Neutrophil (primary cell): ENCODE results near the gene OR52E5.

Experiments used
- H3K27ac ChIP-seq: fragments of 200-600 bp; sonication (generic); 2 replicates; pipeline ENCODE4 v1.5.1; 2016; ENCODE audit warnings: mild to moderate bottlenecking, moderate library complexity
- H3K27me3 ChIP-seq: fragments of 200-600 bp; sonication (generic); 2 replicates; pipeline ENCODE4 v1.6.0; 2016; ENCODE audit warnings: mild to moderate bottlenecking
- H3K36me3 ChIP-seq: fragments of 200-600 bp; sonication (generic); 2 replicates; pipeline ENCODE4 v1.5.1; 2017
- H3K4me1 ChIP-seq, 2 experiments: fragments of 200-600 bp in 1 of 2; sonication (generic) in 1 of 2; 1 replicate in 1 of 2; 2 replicates in 1 of 2; pipeline versions ENCODE4 v1.5.1 to v1.6.1; 2013 to 2016; ENCODE audit warnings: low read depth in 1 of 2, low read length in 1 of 2, mild to moderate bottlenecking in 1 of 2, moderate library complexity in 1 of 2; ENCODE audit not compliant: control insufficient read depth in 1 of 2, insufficient read depth in 1 of 2
- H3K4me3 ChIP-seq, 2 experiments: fragments of 200-600 bp in 1 of 2; sonication (generic) in 1 of 2; 1 replicate in 1 of 2; 2 replicates in 1 of 2; pipeline ENCODE4 v1.5.1; 2013 to 2016; ENCODE audit warnings: low read depth in 1 of 2, low read length in 1 of 2, mild to moderate bottlenecking in 1 of 2, moderate library complexity in 1 of 2
- H3K9me3 ChIP-seq: fragments of 200-600 bp; sonication (generic); 2 replicates; pipeline ENCODE4 v1.5.1; 2016
- TF ChIP-seq, protein P1 (sequence below): fragments of 200-600 bp; sonication (generic); IDR thresholded peaks from 2 replicates; pipeline ENCODE4 v1.5.1; 2016; ENCODE audit warnings: antibody characterized with exemption

The OR52E5 gene

DNA sequence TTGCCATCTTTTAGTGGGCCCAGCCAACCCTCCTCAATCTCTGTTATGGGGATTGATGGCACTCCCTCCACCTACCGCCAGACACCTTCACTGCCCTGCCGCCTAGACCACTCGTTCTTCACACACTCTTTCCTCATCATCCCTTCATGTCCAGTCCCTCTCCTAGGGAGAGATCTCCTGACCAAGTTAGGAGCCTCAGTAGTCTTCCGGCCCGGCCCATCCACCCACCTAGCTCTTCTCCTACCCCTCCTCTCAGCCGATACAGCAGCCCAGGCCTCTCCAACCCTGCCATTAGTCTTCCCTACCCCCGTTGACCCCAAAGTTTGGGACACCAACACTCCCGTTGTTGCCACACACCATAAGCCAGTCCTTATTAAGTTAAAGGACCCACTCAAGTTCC lies 38.1 kb downstream of the OR52E5 start:
- no peaks in the 10 kb centered on the region for H3K9me3 ChIP-seq
- TF ChIP-seq, protein P1, sequence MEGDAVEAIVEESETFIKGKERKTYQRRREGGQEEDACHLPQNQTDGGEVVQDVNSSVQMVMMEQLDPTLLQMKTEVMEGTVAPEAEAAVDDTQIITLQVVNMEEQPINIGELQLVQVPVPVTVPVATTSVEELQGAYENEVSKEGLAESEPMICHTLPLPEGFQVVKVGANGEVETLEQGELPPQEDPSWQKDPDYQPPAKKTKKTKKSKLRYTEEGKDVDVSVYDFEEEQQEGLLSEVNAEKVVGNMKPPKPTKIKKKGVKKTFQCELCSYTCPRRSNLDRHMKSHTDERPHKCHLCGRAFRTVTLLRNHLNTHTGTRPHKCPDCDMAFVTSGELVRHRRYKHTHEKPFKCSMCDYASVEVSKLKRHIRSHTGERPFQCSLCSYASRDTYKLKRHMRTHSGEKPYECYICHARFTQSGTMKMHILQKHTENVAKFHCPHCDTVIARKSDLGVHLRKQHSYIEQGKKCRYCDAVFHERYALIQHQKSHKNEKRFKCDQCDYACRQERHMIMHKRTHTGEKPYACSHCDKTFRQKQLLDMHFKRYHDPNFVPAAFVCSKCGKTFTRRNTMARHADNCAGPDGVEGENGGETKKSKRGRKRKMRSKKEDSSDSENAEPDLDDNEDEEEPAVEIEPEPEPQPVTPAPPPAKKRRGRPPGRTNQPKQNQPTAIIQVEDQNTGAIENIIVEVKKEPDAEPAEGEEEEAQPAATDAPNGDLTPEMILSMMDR, result no peak
- no peaks in the 10 kb centered on the region for H3K27me3 ChIP-seq
- H3K36me3 ChIP-seq, result no peaks in the 10 kb centered on the region
- no peak overlapping the region for H3K27ac ChIP-seq
- no peaks in the 10 kb centered on the region for H3K4me1 ChIP-seq
- H3K4me3 ChIP-seq, result no peak overlapping the region

- H3K36me3 ChIP-seq, result no peaks in the 10 kb centered on the region
- H3K9me3 ChIP-seq, result no peaks in the 10 kb centered on the region
- H3K4me1 ChIP-seq, result no peaks in the 10 kb centered on the region
- TF ChIP-seq, protein P1, result no peak
- no peak overlapping the region for H3K27ac ChIP-seq
- H3K27me3 ChIP-seq, result no peaks in the 10 kb centered on the region
- no peak overlapping the region for H3K4me3 ChIP-seq
Measured at GRCh38 chr11:5932671-5933070, 39.7 kb downstream of the OR52E5 start.

- TF ChIP-seq, protein P1, result no peak
- H3K36me3 ChIP-seq, result no peaks in the 10 kb centered on the region
- H3K9me3 ChIP-seq, result no peaks in the 10 kb centered on the region
- H3K27me3 ChIP-seq, result no peaks in the 10 kb centered on the region
- no peaks in the 10 kb centered on the region for H3K4me1 ChIP-seq
- no peak overlapping the region for H3K4me3 ChIP-seq
- no peak overlapping the region for H3K27ac ChIP-seq
Measured at GRCh38 chr11:5933116-5933515, 40.1 kb downstream of the OR52E5 start.

DNA sequence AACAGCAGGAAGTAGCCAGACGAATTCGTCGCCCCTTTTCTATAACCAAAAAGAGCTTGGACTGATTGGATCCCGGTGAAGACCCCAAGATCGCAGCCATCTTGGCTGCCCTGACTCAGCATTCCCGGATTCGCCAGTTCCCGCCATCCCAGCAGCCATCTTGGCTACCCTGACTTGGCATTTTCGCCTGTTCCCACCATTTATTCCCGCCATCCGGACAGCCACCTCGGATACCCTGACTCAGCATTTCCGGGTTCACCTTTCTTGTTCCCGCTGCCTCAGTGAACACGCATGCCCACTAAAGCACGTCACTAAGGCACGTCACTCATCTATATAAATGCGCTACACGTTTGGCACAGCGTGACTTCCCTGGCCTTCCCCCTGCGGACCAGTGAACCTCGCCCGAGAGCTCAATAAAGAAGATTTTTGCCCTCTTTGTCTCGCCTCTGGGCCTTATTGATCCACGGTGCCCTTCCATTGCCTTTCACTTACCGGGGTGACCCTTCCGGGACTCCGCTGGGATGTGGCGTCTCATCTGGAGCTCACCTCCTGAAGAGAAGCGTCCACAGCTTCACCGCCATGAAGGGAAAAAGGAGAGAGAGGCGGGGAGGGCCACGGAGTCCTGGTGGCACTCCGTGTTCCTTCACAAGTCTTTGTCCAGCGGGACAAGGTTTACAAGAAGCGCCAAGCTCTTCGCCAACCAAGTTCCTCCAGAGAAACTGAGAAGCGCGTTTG lies 45.0 kb downstream of the OR52E5 start:
- TF ChIP-seq, protein P1, result no peak
- no peak overlapping the region for H3K27ac ChIP-seq

GRCh38 chr11:5938603-5938965 lies 45.6 kb downstream of the OR52E5 start:
- H3K27me3 ChIP-seq, result peaks cover 15% of the 10 kb centered on the region
- no peaks in the 10 kb centered on the region for H3K36me3 ChIP-seq
- no peaks in the 10 kb centered on the region for H3K4me1 ChIP-seq
- no peak overlapping the region for H3K27ac ChIP-seq
- TF ChIP-seq, protein P1, result no peak
- H3K9me3 ChIP-seq, result no peaks in the 10 kb centered on the region
- H3K4me3 ChIP-seq, result no peak overlapping the region

More for the DNA sequence above, 45.0 kb downstream of the OR52E5 start:
- Histone ChIP-seq H3K4me1 (no peaks in the 10 kb centered on the region), H3K9me3 (no peaks in the 10 kb centered on the region), H3K27me3 (peaks cover 13% of the 10 kb centered on the region), H3K36me3 (no peaks in the 10 kb centered on the region), H3K4me3 (no peak overlapping the region)
